ENCODE results near the gene DOK7. TPM values are rescaled to one million over a fixed set of nuclear protein-coding genes. Genes with fewer than 3 reads are reported as not detected.

The DOK7 gene
- total RNA-seq, 1 donor: under 0.01 TPM

- DNase-seq (ENCODE audit: low read depth in 2 of 3, low spot score in 2 of 3): no peak
Observed at GRCh38 chr4:3516836-3517730, 54.0 kb downstream of the DOK7 start.

GRCh38 chr4:3517731-3518510, 54.8 kb downstream of the DOK7 start:
- no peak for DNase-seq (ENCODE audit: low read depth in 2 of 3, low spot score in 2 of 3)

GRCh38 chr4:3518511-3518880, 55.4 kb downstream of the DOK7 start:
- no peak for DNase-seq (ENCODE audit: low read depth in 2 of 3, low spot score in 2 of 3)

- no peak for DNase-seq (ENCODE audit: low read depth in 2 of 3, low spot score in 2 of 3)
Observed at GRCh38 chr4:3518941-3519340, 55.8 kb downstream of the DOK7 start.

- DNase-seq (ENCODE audit: low read depth in 2 of 3, low spot score in 2 of 3): no peak
Observed at GRCh38 chr4:3519468-3520264, 56.6 kb downstream of the DOK7 start.

- DNase-seq (ENCODE audit: low read depth in 2 of 3, low spot score in 2 of 3): no peak
Observed at GRCh38 chr4:3520276-3520675, 57.2 kb downstream of the DOK7 start.

GRCh38 chr4:3520796-3521600, 57.9 kb downstream of the DOK7 start:
- DNase-seq (ENCODE audit: low read depth in 2 of 3, low spot score in 2 of 3): no peak

GRCh38 chr4:3521621-3522325, 58.7 kb downstream of the DOK7 start:
- no peak for DNase-seq (ENCODE audit: low read depth in 2 of 3, low spot score in 2 of 3)

GRCh38 chr4:3522326-3522640, 59.2 kb downstream of the DOK7 start:
- DNase-seq (ENCODE audit: low read depth in 2 of 3, low spot score in 2 of 3): no peak

GRCh38 chr4:3522651-3523050, 59.5 kb downstream of the DOK7 start:
- DNase-seq (ENCODE audit: low read depth in 2 of 3, low spot score in 2 of 3): no peak

- no peak for DNase-seq (ENCODE audit: low read depth in 2 of 3, low spot score in 2 of 3)
Observed at GRCh38 chr4:3523146-3523627, 60.1 kb downstream of the DOK7 start.

- DNase-seq (ENCODE audit: low read depth in 2 of 3, low spot score in 2 of 3): no peak
Observed at GRCh38 chr4:3523628-3524221, 60.6 kb downstream of the DOK7 start.

GRCh38 chr4:3524349-3524748, 61.2 kb downstream of the DOK7 start:
- no peak for DNase-seq (ENCODE audit: low read depth in 2 of 3, low spot score in 2 of 3)

GRCh38 chr4:3524920-3525319, 61.8 kb downstream of the DOK7 start:
- no peak for DNase-seq (ENCODE audit: low read depth in 2 of 3, low spot score in 2 of 3)

- DNase-seq (ENCODE audit: low read depth in 2 of 3, low spot score in 2 of 3): no peak
Observed at GRCh38 chr4:3525532-3526430, 62.7 kb downstream of the DOK7 start.

GRCh38 chr4:3526456-3526855, 63.4 kb downstream of the DOK7 start:
- no peak for DNase-seq (ENCODE audit: low read depth in 2 of 3, low spot score in 2 of 3)

GRCh38 chr4:3527101-3527913, 64.2 kb downstream of the DOK7 start:
- no peak for DNase-seq (ENCODE audit: low read depth in 2 of 3, low spot score in 2 of 3)

All from hematopoietic multipotent progenitor cell (in vitro differentiated cells).